Limb (tissue), 2 donors: ENCODE data around the gene ETV1.

ENCODE experiments used
- DNase-seq, 2 donors: peaks; one replicate each; pipeline ENCODE4 v3.0.0-alpha.2; 2016; ENCODE audit errors: extremely low spot score in 2 of 2

Gene ETV1

GRCh38 chr7:13879994-13880686 lies 109.3 kb downstream of the ETV1 start:
- DNase-seq, result no peak

- DNase-seq, result no peak
These were observed 110.3 kb downstream of the ETV1 start for GRCh38 chr7:13879143-13879542.

GRCh38 chr7:13878154-13878553 lies 111.3 kb downstream of the ETV1 start:
- no peak for DNase-seq

- no peak for DNase-seq
These were observed 113.9 kb downstream of the ETV1 start for GRCh38 chr7:13875496-13876074.

- no peak for DNase-seq
These were observed 114.7 kb downstream of the ETV1 start for GRCh38 chr7:13874783-13875182.

GRCh38 chr7:13872709-13873108 lies 116.8 kb downstream of the ETV1 start:
- no peak for DNase-seq

- DNase-seq, result no peak
These were observed 118.5 kb downstream of the ETV1 start for GRCh38 chr7:13871008-13871407.

- no peak for DNase-seq
These were observed 128.7 kb downstream of the ETV1 start for GRCh38 chr7:13860734-13861133.

- DNase-seq, result no peak
These were observed 133.5 kb downstream of the ETV1 start for GRCh38 chr7:13856012-13856411.

- no peak for DNase-seq
These were observed 137.0 kb downstream of the ETV1 start for GRCh38 chr7:13852281-13852968.

- no peak for DNase-seq
These were observed 137.7 kb downstream of the ETV1 start for GRCh38 chr7:13851736-13852135.

GRCh38 chr7:13850185-13850752 lies 139.2 kb downstream of the ETV1 start:
- no peak for DNase-seq

- DNase-seq, result no peak
These were observed 140.1 kb downstream of the ETV1 start for GRCh38 chr7:13849163-13849892.

- no peak for DNase-seq
These were observed 140.8 kb downstream of the ETV1 start for GRCh38 chr7:13848681-13849131.

GRCh38 chr7:13846386-13846785 lies 143.1 kb downstream of the ETV1 start:
- no peak for DNase-seq

GRCh38 chr7:13845601-13846000 lies 143.9 kb downstream of the ETV1 start:
- DNase-seq, result no peak

- DNase-seq, result no peak
These were observed 144.5 kb downstream of the ETV1 start for GRCh38 chr7:13844954-13845353.

GRCh38 chr7:13841284-13841683 lies 148.2 kb downstream of the ETV1 start:
- DNase-seq, result no peak
